Activated T-cell treated with anti-CD3 and anti-CD28 coated beads, Interleukin-2, amount 50 U/mL, for 48 hours (primary cell): Measurements from ENCODE around the gene OSBPL5.
"Not testable (repeated sequence)": the region's sequence is repeated elsewhere in the genome, so short reads cannot be mapped to it uniquely, and the experiment has no call there.

Source experiments
- DNase-seq, 2 experiments: peaks; one replicate each; pipeline ENCODE4 v3.0.0-alpha.2; 2020

OSBPL5 gene

DNA sequence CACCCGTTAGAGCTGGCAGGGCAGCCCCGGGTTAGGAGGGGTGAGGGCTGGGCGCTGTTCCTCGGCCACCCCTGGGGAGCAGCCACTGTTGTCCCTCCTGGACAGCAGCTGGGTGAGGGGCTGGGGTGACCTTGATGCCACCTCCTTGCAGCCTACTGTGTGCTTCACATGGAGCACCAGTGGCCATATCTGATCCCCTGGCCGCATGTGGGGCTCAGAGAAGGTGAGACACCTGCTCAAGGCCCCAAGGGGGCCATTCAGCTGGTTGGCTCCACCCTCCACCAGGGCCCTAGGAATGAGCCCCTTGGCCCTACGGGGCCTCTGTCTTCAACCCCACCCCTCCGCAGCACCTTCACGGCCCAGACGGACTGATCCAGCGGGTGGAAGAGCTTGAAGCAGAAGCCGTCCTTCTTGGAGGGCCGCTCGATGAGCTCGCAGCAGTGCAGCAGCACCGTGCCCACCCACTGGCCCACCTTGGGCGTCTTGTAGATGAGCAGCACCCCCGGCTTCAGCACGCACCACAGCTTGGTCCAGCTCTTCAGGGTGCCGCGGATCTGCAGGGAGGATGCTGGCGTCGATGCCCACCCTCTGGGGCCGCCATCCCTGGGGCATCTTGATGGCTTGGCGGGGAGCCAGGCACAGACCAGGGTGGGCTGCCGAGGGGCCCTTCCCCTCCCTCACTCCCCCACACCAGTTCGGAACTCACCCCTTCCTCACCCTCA is 44.9 kb downstream of the OSBPL5 start:
- no peak for DNase-seq

DNA sequence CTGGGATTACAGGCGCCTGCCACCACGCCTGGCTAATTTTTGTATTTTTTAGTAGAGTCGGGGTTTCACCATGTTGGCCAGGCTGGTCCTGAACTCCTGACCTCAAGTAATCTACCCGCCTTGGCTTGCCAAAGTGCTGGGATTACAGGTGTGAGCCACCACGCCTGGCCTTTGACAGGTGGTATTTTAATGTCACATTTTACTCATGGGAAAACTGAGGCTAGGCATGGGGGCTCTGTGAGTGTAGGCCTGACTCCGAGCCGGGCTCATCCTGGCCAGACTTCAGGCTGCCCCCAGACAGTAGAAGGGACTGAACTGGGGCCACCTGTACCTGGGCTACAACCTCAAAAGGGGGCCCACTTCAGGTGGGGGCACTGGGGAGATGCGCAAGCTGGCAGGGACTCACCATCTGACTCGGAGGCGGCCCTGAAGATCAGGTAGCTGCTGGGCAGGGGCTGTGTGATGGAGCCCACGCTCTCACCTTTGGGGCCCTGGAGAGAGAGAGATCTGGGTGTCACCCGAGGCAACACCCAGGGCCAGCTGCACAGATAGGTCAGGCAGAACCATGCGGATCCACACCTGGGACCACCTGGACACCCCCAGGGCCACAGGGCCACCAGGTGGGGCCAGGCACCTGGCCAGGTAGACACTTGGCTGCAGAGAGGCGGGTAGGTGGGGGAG is 45.8 kb downstream of the OSBPL5 start:
- DNase-seq, result no peak

DNA sequence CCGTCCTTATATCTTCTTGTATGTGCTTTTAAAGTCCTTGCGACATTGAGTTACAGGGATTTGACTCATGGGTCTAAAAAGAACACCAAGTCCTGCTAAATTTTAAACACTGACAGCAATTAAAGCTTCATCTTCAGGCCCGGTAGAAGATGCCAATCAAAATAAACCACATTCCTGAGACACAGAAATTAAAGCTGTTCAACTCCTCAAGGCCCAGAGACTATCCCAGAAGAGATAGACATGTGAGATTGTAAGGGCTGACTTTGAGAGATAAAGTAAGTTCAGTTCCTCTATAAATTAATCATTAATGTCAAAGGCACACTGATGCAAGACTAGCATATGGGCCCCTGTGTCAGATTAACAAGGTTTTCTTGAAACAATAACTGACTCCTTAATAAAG is 49.8 kb downstream of the OSBPL5 start:
- DNase-seq, result no peak

DNA sequence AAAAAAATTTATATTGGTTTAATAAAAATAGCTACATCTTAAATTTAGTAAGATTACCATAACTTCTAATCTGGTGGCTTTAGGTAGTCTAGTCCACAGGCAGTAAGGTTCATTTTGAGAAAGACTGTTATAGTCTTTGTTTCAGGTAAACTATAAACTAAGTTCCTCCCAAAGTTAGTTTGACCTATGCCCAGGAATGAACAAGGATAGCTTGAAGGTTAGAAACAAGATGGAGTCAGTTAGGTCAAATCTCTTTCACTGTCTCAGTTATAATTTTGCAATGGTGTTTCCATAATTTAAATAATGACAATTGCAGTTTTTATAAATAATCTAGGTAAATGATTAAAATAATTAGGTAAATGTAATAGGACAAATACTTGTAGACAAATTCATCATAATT is 51.4 kb downstream of the OSBPL5 start:
- DNase-seq, result not testable (repeated sequence)

DNA sequence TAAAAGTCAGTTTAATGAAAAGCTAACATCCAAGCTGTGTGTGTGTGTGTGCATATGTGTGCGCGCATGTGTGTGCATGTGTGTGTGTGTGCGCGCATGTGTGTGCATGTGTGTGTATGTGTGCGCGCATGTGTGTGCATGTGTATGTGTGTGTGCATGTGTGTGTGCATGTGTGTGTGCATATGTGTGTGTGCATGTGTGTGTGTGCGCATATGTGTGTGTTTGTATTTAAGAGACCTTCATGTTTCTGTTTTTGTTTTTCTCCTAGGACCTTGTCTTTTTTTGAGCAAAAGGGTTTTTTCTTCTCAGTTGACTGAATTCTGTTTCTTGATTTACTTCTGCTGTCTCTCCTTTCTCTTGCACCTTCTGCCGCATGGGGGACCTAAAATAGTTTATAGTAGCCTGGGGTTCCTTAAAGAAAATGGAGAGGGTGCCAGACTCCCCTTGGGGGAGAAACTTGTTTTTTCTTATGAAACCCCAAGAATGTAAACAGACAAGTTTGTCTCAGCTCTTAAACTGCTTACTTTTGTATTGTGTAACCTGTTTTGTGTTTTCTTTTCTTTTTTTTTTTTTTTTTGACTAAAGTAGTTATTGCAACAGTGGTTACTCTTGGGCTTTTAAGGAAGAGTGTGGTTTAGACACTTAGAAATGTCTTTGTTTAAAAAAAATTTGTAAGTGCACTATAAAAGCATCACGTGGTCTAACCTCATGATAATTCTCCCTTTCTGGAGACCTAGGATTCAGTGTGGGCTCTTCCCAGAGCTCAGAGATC is 53.0 kb downstream of the OSBPL5 start:
- no peak for DNase-seq

DNA sequence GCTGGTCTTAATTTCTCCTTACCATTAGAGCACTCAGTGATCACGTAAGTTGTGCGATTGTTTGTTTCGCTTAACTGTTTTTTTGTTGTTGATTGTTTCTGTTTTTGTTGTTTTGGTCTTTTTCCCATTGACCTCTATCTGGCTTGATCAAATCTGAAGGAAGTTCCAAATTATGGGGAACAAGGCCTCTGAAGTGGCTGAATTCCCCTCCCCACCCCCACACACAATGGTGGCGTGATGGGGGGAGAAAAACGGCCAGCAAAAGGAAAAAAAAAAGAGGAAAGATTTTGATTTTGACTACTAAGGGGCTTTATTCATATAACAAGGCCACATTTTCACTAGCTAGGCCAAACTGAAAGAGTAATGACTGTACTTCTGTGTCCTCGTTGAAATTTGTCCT is 53.6 kb downstream of the OSBPL5 start:
- DNase-seq, result no peak

DNA sequence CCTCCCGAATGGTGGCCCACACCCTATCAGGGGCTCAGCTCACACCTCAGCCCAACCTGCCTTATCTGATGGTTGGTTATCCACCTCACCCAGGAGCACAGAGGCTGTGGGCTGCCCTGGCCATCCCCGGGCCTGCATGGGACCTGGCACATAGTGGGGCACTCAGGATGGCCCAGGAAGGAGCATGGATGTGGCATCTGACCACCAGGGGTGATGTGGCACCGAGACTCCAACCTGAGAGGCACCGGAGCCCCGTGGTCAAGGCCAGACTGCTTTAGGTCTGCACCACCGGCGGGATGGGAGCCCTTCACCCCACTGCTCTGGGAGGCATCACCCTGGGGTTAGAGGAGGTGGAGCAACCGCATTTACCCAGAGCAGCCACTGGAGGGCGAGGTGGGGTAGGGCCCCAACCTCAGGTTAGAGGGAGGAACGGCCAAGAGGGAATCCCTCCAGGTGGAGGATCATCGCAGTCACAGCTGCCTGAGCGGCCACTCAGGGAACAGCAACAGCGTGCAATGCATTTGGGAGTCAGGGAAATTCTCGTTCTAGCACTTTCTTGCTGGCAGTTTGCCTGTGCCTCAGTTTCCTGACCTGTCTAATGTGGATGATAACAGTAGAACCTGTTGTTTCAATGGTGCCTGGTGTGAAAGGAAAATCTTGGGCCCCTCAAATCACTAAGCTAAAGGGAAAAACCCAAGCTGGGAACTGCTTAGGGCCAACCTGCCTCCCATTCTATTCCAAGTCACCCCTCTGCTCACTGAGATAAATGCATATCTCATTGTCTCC is 55.0 kb downstream of the OSBPL5 start:
- peak; percentile 53 to 70 for DNase-seq

DNA sequence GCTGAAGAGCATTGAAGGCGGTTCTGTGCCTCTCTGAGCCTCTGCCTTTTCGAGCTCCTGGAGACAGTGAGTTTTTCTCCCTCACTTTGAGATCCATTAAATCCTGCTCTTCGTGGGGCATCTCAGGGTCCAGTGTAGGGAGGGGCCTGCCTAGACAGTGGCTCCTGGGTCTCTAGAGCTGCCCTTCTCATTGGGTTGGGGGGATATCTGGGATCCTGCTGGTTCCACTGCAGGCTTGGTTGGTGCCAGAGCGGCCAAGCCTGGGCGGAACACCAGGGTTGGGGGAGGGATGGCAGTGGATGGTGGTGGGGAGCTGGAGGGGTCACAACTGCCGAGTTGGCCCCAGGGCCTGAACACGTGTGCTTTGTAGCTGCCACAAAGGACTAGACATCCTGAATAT is 55.7 kb downstream of the OSBPL5 start:
- DNase-seq, result no peak

DNA sequence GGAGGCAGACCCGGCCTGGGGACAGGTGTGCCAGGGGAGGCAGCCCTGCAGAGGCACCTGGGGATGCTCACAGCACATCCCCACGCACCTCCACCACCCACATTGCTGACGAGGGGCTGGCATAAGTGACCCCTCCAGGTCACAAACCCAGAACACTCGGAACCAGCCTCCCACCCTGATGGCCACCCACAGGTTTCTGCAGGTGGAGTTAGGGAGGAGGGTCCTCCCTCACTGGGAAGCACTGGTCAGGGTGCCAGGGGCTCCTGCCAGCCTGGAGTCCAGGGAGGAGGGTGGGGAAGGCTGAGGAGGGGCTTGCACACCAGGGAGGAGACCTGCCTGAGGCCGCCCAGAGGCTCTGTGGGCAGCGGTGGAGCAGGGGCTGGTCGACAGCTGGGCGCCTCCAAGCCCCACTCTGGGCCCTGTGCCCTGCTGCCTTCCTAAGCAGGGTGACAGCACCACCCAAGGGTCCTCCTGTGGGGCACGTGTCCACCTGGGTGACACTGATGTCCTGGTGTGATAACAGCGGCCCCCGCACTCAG is 56.9 kb downstream of the OSBPL5 start:
- no peak for DNase-seq

DNA sequence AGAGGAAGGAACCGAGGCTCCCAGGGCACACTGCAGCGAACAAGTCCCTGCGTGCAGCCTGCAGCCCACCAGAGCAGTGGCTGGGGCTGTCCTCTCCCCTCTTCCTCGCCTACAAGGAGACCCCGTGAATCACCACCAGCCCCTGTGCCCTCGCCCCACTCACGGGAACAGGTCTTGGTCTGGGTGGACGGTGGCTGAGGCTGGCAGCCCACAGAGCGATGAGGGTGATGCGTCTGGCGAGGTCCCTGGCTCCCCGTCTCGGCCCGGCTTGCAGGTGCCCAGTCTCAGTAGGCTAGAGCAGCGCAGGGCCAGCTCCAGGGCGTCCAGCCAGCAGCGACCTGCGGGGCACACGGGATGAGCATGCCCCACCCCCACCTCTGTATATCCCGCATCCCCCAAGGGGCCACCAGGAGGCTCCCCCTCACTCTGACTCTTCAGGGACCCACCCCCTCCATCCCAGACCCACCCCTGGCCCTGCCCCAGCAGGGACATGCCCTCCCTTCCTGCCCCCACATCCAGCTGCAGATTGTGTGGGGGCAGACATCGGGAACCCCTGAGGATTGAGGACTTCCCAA is 57.4 kb downstream of the OSBPL5 start:
- DNase-seq, result no peak

DNA sequence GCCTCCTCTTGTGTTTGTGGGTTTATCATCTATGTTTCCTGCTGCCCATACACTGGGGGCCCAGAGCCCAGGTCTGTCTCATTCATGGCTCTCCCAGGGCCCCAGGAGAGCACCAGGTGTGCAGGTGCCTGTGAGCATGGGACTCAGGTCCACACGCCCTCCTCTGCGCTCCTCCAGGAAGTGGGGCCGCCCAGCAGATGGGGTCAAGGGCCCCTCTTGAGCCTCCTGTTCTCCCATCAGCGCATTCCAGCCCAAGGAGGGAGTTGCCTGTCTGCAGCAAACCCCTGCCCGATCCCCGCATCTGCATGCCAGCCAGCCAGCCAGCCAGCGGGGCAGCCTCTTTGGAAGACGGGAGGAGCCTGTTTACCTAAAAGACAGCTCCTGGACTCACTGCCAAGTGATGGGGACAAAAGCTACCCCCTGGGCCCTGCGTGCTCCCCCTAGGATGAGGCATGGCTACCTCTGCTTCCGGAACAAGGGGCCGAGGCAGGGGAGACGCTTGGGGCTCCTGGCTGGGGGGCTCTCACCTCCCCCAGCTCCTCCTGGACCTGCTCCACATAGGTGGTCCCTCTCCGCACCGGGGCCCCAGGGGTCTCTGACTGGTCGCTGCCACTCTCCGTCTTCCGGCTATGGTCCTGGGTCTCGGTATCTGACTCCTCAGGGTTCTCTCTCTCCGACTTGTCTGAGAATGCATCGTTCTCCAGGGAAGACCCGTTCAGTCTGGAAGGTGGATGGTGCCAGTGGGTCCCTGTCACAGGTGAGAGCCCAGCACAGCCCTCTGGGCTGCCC is 58.2 kb downstream of the OSBPL5 start:
- DNase-seq, result no peak

DNA sequence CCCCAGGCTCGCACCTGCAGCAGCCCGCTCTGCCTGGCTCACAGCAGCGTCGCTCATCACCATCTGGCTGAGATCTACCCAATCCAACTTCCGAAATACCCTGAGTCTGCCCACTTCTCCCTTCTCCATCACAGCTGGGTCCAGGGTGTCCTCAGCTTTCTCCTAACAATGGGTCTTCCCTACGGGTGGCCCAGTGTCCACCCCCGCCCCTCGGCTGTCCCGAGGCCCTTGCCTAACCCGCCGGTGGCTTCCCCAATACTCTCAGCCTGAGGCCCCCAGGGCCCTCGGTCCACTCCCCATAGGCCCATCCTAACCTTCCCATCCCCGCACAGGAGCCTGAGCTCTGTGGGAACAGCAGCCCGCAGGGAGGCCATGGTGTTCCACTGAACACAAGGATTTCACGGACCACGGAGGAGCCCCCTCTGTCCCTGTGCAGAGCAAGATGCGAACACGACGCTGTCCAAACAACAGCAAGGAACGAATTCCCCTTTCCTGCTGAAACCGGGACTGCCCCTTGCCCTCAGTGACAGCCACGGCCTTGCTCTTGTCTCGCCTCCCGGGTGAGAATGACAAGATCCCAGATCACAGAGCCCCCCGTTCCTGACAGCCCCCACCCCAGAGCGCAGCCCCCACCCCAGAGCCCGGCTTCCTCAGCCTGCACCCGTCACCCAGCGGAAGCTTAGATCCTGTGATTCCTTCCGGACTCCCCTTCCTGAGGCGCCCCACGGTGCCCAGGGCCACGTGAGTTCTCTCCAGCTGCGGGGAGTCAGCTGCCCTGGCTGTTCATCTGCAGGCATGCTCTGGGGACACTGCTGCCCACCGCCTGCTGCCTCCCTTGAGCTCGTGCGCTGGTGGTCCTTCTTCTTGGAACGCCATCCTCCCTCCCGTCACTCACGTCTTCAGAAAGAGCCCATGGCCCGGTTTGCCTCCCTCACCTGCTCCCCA is 59.0 kb downstream of the OSBPL5 start:
- DNase-seq, result no peak

DNA sequence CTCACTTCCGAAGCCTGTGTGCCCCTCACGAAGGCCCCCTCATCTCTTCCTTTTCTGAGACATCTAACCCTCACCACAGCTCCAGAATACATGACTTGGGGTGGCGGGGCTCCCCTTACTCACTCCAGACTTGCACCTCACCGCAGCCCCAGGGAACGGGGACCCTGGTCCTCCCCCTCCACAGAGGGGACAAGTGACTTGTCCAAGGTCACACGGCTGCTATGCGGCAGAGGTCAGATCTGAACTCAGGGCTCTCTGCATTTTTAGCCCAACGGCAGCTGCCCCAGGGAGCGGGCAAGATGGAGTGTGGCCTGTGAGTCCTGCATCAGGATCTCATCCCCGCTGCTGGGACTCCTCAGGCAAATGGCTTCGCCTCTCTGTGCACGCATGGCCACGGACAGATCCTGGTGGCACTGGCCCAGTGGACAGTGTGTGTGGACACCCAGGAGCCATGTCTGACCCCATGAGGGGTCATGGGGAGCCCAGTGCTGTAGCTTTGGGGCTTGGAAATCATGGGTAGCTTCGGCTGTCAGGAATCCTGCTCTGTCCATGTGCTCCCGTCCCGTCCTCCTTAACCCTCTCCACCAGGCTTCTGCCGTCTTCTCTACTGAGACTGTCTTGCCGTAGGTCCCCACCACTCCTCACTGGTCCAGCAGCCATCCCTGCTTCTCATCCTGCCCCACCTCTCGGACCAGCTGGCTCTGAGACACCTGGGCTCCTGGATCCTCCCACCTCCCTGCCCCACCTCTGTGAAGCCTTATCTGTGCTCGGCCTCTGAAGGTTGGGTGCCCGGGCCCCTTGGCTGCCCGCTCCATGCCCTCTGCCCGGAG is 59.9 kb downstream of the OSBPL5 start:
- DNase-seq, result peak in 1 of 2 experiments; percentile 6

DNA sequence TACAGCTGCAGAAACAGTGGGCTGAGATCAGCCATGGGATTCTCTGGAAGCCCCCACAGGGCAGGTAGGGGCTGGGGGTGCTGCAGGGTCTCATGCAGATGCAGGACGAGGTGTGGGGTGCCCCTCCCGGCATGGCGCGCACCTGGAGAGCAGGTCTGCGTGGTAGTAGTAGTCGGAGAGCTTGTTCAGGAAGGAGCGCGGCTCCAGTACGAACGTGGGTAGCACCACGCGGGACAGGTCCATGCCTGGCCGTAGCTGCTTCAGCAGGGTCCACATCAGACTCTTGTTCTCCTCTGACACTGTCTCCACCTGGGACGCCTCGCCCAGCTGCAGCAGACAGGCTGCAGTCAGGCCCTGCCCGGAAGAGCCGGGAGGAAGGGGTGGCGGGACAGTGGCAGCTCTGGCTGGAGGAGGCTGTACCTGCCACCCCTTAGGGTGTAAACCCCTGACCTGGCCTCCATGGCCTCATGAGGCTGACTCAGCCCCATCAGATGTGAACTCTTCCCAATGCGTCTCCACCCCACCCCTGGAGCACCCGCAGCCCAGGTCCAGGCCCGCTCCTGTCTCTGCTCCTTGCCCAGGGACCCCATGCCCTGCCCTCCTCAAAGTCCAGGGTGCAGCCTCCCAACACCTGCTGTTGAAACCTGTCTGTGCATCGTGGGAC is 60.9 kb downstream of the OSBPL5 start:
- peak in 1 of 2 experiments; percentile 5 for DNase-seq

DNA sequence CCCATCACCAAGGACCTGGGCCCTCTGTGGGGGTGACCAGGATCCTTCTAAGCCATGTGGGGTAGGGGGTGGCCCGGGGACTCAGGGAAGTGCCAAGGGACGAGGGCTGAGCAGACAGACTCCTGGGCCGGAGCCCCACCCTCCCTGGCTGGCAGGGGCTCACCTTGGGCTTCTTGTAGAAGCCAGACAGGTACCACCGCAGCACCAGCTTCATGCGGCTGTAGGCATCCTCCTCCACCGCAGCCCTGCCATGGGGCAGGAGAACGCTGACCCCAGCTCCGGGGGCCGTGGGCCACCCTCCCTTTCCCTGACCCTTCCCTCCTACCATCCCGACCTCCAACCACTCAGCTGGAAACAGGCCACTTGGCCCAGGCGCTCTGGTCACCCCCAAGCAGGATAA is 62.0 kb downstream of the OSBPL5 start:
- peak in 1 of 2 experiments; percentile 9 for DNase-seq

DNA sequence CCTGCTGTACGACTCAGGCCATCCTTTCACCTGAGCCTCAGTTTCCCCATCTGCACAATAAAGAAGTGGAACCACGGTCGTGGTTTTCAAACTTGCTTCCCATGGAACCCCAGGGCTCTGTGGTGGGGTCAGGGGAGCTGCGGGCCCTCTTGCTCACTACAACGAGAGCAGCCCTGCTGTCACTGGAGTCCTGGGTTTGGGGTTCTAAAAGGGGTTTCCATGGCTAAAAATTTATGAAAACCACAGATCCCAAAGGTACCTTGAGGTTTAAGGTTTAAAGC is 62.5 kb downstream of the OSBPL5 start:
- no peak for DNase-seq

DNA sequence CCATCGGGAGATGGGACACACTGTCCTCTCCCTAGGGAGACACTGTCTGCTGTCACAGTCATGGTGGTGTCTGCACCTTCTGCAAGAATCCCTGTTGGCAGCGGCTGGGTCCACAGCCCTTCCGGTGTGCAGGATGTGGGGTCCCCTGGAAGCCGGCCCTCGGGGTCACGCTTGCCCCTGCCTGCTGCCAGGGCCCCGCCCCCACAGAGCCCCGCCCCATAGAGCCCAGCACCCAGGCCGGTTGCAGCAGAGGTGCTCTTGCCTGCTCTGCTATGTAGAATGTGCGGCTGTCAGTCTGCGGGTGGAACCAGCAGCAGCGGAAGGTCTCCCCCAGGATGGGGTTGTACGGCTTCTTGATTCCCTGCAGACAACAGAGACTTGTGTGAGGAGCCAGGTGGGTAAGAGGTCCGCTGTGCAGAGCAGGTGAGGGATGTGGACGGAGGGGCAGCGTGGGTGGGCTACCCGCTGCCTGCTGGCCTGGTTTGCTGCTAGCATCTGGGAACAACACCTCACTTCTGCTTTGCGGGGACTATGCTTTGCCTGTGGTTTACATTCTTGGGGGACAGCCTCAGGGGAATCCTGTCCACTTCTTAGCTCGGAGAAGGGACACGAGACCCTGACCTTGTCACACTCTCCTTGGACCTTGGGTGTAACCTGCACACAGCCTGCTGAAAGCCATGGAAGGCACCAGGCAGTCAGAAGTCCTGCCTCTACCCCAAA is 63.0 kb downstream of the OSBPL5 start:
- peak in 1 of 2 experiments; percentile 15 for DNase-seq

DNA sequence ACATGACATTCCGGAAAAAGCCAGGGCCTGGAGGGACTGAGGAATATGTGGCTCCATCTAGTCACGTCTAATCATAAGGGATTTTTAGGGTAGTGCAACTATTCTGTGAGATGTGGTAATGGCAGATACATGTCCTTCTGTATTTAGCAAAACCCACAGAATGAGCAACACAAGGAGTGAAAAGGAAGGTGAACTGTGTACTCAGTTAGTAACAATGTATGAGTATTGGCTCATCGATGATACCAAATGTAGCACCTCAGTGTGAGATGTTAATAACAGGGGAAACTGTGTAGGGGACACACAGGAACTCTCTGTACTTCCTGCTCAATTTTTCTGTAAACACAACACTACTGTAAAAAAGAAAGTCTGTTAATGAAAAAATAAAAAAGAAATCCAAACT is 65.9 kb downstream of the OSBPL5 start:
- no peak for DNase-seq
